ENCODE data around the gene CDH23. TPM values are rescaled to one million over a fixed set of nuclear protein-coding genes. Genes with fewer than 3 reads are reported as not detected.

CDH23 gene
- total and polyA plus RNA-seq, 2 of the 8 experiments (the other 6 are each of a cell fraction or from before 2014, with no cell fraction given) = 1.9 to 4.9 TPM

- Histone ChIP-seq H3K23ac (ENCODE audit: insufficient read length) (no peak overlapping the region), H4K20me1 (replicated peaks in 1 of 2; ENCODE audit: control insufficient read depth in 1 of 2, insufficient read depth in 2 of 2, low read length in 2 of 2) (no peaks in the 10 kb centered on the region), H2BK120ac (replicated peaks; ENCODE audit: low read depth, low read length) (no peak overlapping the region), H3K4me2 (ENCODE audit: insufficient read depth in 1 of 2, low read depth in 2 of 2, low read length in 2 of 2) (no peak overlapping the region), H2AK5ac (ENCODE audit: low read depth, low read length) (no peak overlapping the region), H2BK5ac (ENCODE audit: low read depth, low read length) (no peak overlapping the region), H4K8ac (ENCODE audit: extremely low read depth, insufficient read depth, low read length) (no peak overlapping the region), H3K27ac (ENCODE audit: low read depth, low read length) (no peak overlapping the region), H2BK15ac (ENCODE audit: low read length) (no peak overlapping the region), H3K4me1 (replicated peaks in 1 of 4; ENCODE audit: control insufficient read depth in 3 of 4, insufficient read depth in 4 of 4, low read length in 3 of 4) (peaks cover 0 to 5% (median 4%) of the 10 kb centered on the region in 4 experiments; a peak in 4 of 7 replicates), H2AFZ (ENCODE audit: low read length) (no peak overlapping the region), H3K36me3 (ENCODE audit: control insufficient read depth in 2 of 4, insufficient read depth in 4 of 4, low read length in 3 of 4) (no peaks in the 10 kb centered on the region), H3K56ac (replicated peaks; ENCODE audit: insufficient read length, low read depth, low read length) (no peak overlapping the region), H3K27me3 (replicated peaks in 1 of 4; ENCODE audit: control insufficient read depth in 3 of 4, extremely low read depth in 1 of 4, insufficient read depth in 3 of 4, low read length in 3 of 4) (0 out of 7 replicates have a peak, but pooled peaks cover 0 to 2% (median 0%) of the 10 kb centered on the region in 4 experiments), H3K4ac (replicated peaks; ENCODE audit: insufficient read length, low read depth, low read length) (no peak overlapping the region), H3K9ac (replicated peaks in 1 of 4; ENCODE audit: extremely low read depth in 1 of 4, low read depth in 3 of 4, low read length in 3 of 4) (no peak overlapping the region), H3K4me3 (ENCODE audit: extremely low read depth in 1 of 4, insufficient read depth in 2 of 4, low read depth in 3 of 4, low read length in 4 of 4) (no peak overlapping the region), H4K91ac (replicated peaks; ENCODE audit: insufficient read length, low read length) (no peak overlapping the region), H2BK20ac (ENCODE audit: low read length) (no peak overlapping the region), H4K5ac (ENCODE audit: insufficient read length, low read depth, low read length) (no peak overlapping the region), H3K79me2 (ENCODE audit: control insufficient read depth in 1 of 2, insufficient read depth in 2 of 2, low read length in 2 of 2) (no peaks in the 10 kb centered on the region), H3K79me1 (ENCODE audit: low read depth, low read length) (no peaks in the 10 kb centered on the region), H3K18ac (ENCODE audit: extremely low read depth, low read length) (no peak overlapping the region), H2BK12ac (ENCODE audit: low read depth, low read length) (no peak overlapping the region), H3K23me2 (ENCODE audit: low read depth, low read length) (no peaks in the 10 kb centered on the region), H3K9me3 (ENCODE audit: insufficient read depth in 2 of 2, low read depth in 1 of 2, low read length in 1 of 2) (no peaks in the 10 kb centered on the region), H3K14ac (ENCODE audit: insufficient read length) (no peak overlapping the region)
- 62% methylated on average over 4 of the region's 4 CpGs; no CpG with 5 or more reads in 1 of the 2 experiments for WGBS, 2 experiments (ENCODE audit: extremely low coverage in 1 of 2, insufficient coverage in 1 of 2, insufficient read length in 1 of 2, insufficient replicate concordance in 2 of 2, low coverage in 1 of 2, low lambda C conversion rate in 2 of 2, missing lambda C conversion rate in 1 of 2)
- DNase-seq (ENCODE audit: low read depth in 1 of 2, low spot score in 2 of 2) (no peak), FAIRE-seq (no peak)
- CTCF ChIA-PET (ENCODE audit: partially characterized antibody) = interaction anchor here (1.3 to 2.8 kb wide), 2 partner anchors 21 to 33 kb away, joined by 3 to 14 read pairs; no protein-coding TSS in a partner anchor
- POLR2A ChIA-PET (ENCODE audit: partially characterized antibody) = no interaction called here
- TF ChIP-seq TEAD4 (IDR thresholded peaks at IDR 0.05; ENCODE audit: low read depth, low read length) (no peak), SP4 (IDR thresholded peaks at IDR 0.05; ENCODE audit: low read length) (no peak), CTCF (IDR thresholded peaks at IDR 0.05; ENCODE audit: control extremely low read depth in 1 of 3, insufficient read depth in 1 of 3, low read depth in 1 of 3, low read length in 3 of 3) (no peak), BACH1 (IDR thresholded peaks at IDR 0.05; ENCODE audit: low read length) (no peak), SIRT6 (IDR thresholded peaks at IDR 0.05; ENCODE audit: low read length) (no peak), CHD1 (IDR thresholded peaks at IDR 0.05; ENCODE audit: low read depth, low read length) (no peak), RFX5 (IDR thresholded peaks at IDR 0.05; ENCODE audit: borderline replicate concordance, low read depth, low read length) (no peak), POLR2A (IDR thresholded peaks at IDR 0.05; ENCODE audit: control extremely low read depth in 1 of 2, low read depth in 2 of 2, low read length in 2 of 2) (no peak), ATF2 (IDR thresholded peaks at IDR 0.05; ENCODE audit: low read length) (no peak)
These were observed 344.3 kb downstream of the CDH23 start for GRCh38 chr10:71741029-71741428.
